Panc1 (cell line): ENCODE data around the gene PGBD5. TPM values are rescaled to one million over a fixed set of nuclear protein-coding genes. Genes with fewer than 3 reads are reported as not detected.

Experiments
- ATAC-seq: fragments of 200-7000 bp; cut with Tn5 transposase; 2 replicates; pipeline ENCODE4 v1.9.1; 2020; ENCODE audit warnings: mild to moderate bottlenecking, moderate library complexity
- BruUV-seq: library from RNA; stranded (reverse); fragments of 400-500 nt; replicated peaks from 2 replicates; lab custom pipeline; 2021; lab: Mats Ljungman, UMichigan
- CTCF ChIA-PET: fragments of 300-600 bp; sonication (Branson Sonifier 250); formaldehyde crosslinking; loops from one replicate; lab custom pipeline; 2022; ENCODE audit warnings: antibody characterized with exemption; lab: Charles Lee
- POLR2A ChIA-PET: fragments of 300-600 bp; sonication (Branson Sonifier 250); formaldehyde crosslinking; loops from one replicate; lab custom pipeline; 2022; ENCODE audit warnings: antibody characterized with exemption; lab: Charles Lee
- DNase-seq: peaks from one replicate; pipeline ENCODE4 v3.0.0-alpha.2; 2010; ENCODE audit warnings: low read depth, low spot score
- H3K27ac ChIP-seq: 2 replicates; pipeline ENCODE4 v1.5.1; 2011; ENCODE audit warnings: mild to moderate bottlenecking, low read length, inconsistent platforms
- H3K27me3 ChIP-seq: fragments of 200-500 bp; sonication (Bioruptor generic); 2 replicates; pipeline ENCODE4 v1.6.0; 2014; ENCODE audit warnings: low read length, inconsistent platforms; ENCODE audit not compliant: control insufficient read depth, insufficient read depth
- H3K36me3 ChIP-seq: fragments of 200-500 bp; sonication (Bioruptor generic); 2 replicates; pipeline ENCODE4 v1.5.1; 2014; ENCODE audit warnings: inconsistent platforms, mild to moderate bottlenecking, low read length, moderate library complexity; ENCODE audit not compliant: control insufficient read depth, insufficient read depth
- H3K4me1 ChIP-seq: 2 replicates; pipeline ENCODE4 v1.5.1; 2011; ENCODE audit warnings: inconsistent platforms, mild to moderate bottlenecking, low read length, moderate library complexity; ENCODE audit not compliant: control insufficient read depth, insufficient read depth
- H3K4me3 ChIP-seq, 2 experiments: 2 replicates each; pipeline ENCODE4 v1.5.1; 2011 to 2012; ENCODE audit warnings: low read depth in 2 of 2, low read length in 2 of 2, mild to moderate bottlenecking in 2 of 2, inconsistent platforms in 1 of 2, moderate library complexity in 1 of 2
- H3K9me3 ChIP-seq: fragments of 200-500 bp; sonication (Bioruptor generic); 2 replicates; pipeline ENCODE4 v1.5.1; 2014; ENCODE audit warnings: low read depth, mild to moderate bottlenecking, inconsistent platforms, low read length, moderate library complexity; ENCODE audit not compliant: control insufficient read depth, insufficient read depth
- CTCF ChIP-seq: fragments of 450-650 bp; IDR thresholded peaks from 2 replicates; pipeline ENCODE4 v1.5.1; 2017; ENCODE audit warnings: mild to moderate bottlenecking
- POLR2AphosphoS5 ChIP-seq: IDR thresholded peaks from 2 replicates; pipeline ENCODE4 v1.6.1; 2012; ENCODE audit warnings: mild to moderate bottlenecking, low read depth, low read length, moderate library complexity
- REST ChIP-seq, 2 experiments: IDR thresholded peaks; 2 replicates each; pipeline ENCODE4 v1.6.1; 2011 to 2012; ENCODE audit warnings: low read depth in 2 of 2, control low read depth in 1 of 2, low read length in 1 of 2, mild to moderate bottlenecking in 1 of 2, moderate library complexity in 1 of 2; ENCODE audit not compliant: insufficient read depth in 1 of 2
- SIN3A ChIP-seq: IDR thresholded peaks from 2 replicates; pipeline ENCODE4 v1.6.1; 2012; ENCODE audit warnings: low read depth, mild to moderate bottlenecking, low read length, moderate library complexity, borderline replicate concordance; ENCODE audit not compliant: insufficient read depth
- TCF7L2 ChIP-seq: IDR thresholded peaks from 2 replicates; pipeline ENCODE4 v1.6.1; 2011; ENCODE audit warnings: mild to moderate bottlenecking, low read depth, low read length, inconsistent platforms
- in situ Hi-C: cut with HindIII; loops from 2 replicates; pipeline ENCODE4 v1.10.0; 2016; ENCODE audit warnings: low sequenced_read_pairs, low pct_unique_long_range_greater_than_20kb
- intact Hi-C: fragments of 100-400 bp; cut with micrococcal nuclease; formaldehyde crosslinking; loops from one replicate; pipeline ENCODE4 v1.10.0; 2022; ENCODE audit not compliant: unreplicated experiment
- total RNA-seq: library from RNA; stranded (reverse); gene quantifications from one replicate; pipeline ENCODE4 v1.2.1, GENCODE V29; 2021; ENCODE audit not compliant: unreplicated experiment

The PGBD5 gene
- total RNA-seq, 1 experiment from 2014 or later, result 0.05 TPM

- Histone ChIP-seq H3K9me3 (no peaks in the 10 kb centered on the region), H3K27ac (no peak overlapping the region), H3K36me3 (no peaks in the 10 kb centered on the region), H3K4me1 (no peaks in the 10 kb centered on the region), H3K27me3 (0 out of 2 replicates have a peak, but pooled peaks cover 3% of the 10 kb centered on the region), H3K4me3 (no peak overlapping the region)
- ATAC-seq (no peak), DNase-seq (no peak)
- BruUV-seq, result no TSS peak
- POLR2A ChIA-PET, result no interaction called here
- no peak for TF ChIP-seq SIN3A
- TF ChIP-seq CTCF, result no peak
- no peak for TF ChIP-seq REST (IDR thresholded peaks at IDR 0.05; ENCODE audit: insufficient read depth in 1 of 2, low read depth in 2 of 2, low read length in 1 of 2)
- no peak for TF ChIP-seq POLR2AphosphoS5
- CTCF ChIA-PET, result no interaction called here
- intact Hi-C loops, result no loop called here
- in situ Hi-C loops, result no loop called here
These were observed 69.0 kb downstream of the PGBD5 start for GRCh38 chr1:230356869-230357794.

- Histone ChIP-seq H3K4me3 (no peak overlapping the region), H3K36me3 (no peaks in the 10 kb centered on the region), H3K27me3 (0 out of 2 replicates have a peak, but pooled peaks cover 5% of the 10 kb centered on the region), H3K27ac (no peak overlapping the region), H3K4me1 (no peaks in the 10 kb centered on the region), H3K9me3 (no peaks in the 10 kb centered on the region)
- DNase-seq (no peak), ATAC-seq (no peak)
- intact Hi-C loops, result no loop called here
- in situ Hi-C loops, result no loop called here
- CTCF ChIA-PET, result no interaction called here
- no TSS peak for BruUV-seq
- POLR2A ChIA-PET, result no interaction called here
- TF ChIP-seq SIN3A (no peak), REST (IDR thresholded peaks at IDR 0.05; ENCODE audit: insufficient read depth in 1 of 2, low read depth in 2 of 2, low read length in 1 of 2) (no peak), POLR2AphosphoS5 (no peak), TCF7L2 (no peak), CTCF (no peak)
These were observed 69.9 kb downstream of the PGBD5 start for GRCh38 chr1:230356190-230356589.
